K562 (cell line): ENCODE data around the gene HEXIM2. TPM values are rescaled to one million over a fixed set of nuclear protein-coding genes. Genes with fewer than 3 reads are reported as not detected.
A peak's percentile ranks its signal among the peaks of the same experiment; 100 is the strongest.

ENCODE experiments used
- ARID3B ChIP-seq: fragments of 250-450 bp; sonication (Bioruptor Pico); IDR thresholded peaks from 2 replicates; pipeline ENCODE4 v1.4.0; 2020; ENCODE audit warnings: borderline replicate concordance
- CEBPB ChIP-seq: fragments of 450-650 bp; IDR thresholded peaks from 2 replicates; pipeline ENCODE4 v1.6.1; 2016; ENCODE audit warnings: missing genetic modification characterization, missing compliant biosample characterization
- CREB3 ChIP-seq: fragments of 450-650 bp; conservative IDR thresholded peaks from 2 replicates; pipeline ENCODE4 v1.6.1; 2016; ENCODE audit warnings: missing genetic modification characterization, low read depth, mild to moderate bottlenecking, missing compliant biosample characterization, moderate library complexity
- DACH1 ChIP-seq: fragments of 450-650 bp; IDR thresholded peaks from 2 replicates; pipeline ENCODE4 v1.6.1; 2018; ENCODE audit not compliant: partially characterized antibody
- DMBX1 ChIP-seq: fragments of 250-450 bp; sonication (Bioruptor Pico); IDR thresholded peaks from 2 replicates; pipeline ENCODE4 v1.8.0; 2022; ENCODE audit warnings: inconsistent platforms, mild to moderate bottlenecking, moderate library complexity, borderline replicate concordance
- ETV1 ChIP-seq: fragments of 450-650 bp; conservative IDR thresholded peaks from 2 replicates; pipeline ENCODE4 v1.6.1; 2016; ENCODE audit warnings: missing genetic modification characterization, control low read depth, low read depth, missing compliant biosample characterization
- FOXA3 ChIP-seq, 2 experiments: fragments of 450-650 bp in 1 of 2; sonication (generic) in 1 of 2; formaldehyde crosslinking; IDR thresholded peaks in 1 of 2; conservative IDR thresholded peaks in 1 of 2; 2 replicates each; pipeline versions ENCODE4 v1.4.0 to v1.8.0; 2020 to 2022; ENCODE audit warnings: mild to moderate bottlenecking in 2 of 2, missing genetic modification reagents in 1 of 2
- HDGF ChIP-seq: fragments of 450-650 bp; IDR thresholded peaks from 2 replicates; pipeline ENCODE4 v1.6.1; 2016
- HOXB6 ChIP-seq: fragments of 250-450 bp; sonication (Bioruptor Pico); IDR thresholded peaks from 2 replicates; pipeline ENCODE4 v1.5.1; 2022; ENCODE audit warnings: mild to moderate bottlenecking, borderline replicate concordance
- KDM4B ChIP-seq, 2 experiments: fragments of 450-650 bp in 1 of 2; sonication (generic) in 1 of 2; IDR thresholded peaks; 2 replicates each; pipeline ENCODE4 v1.6.1; 2016 to 2017; ENCODE audit warnings: borderline replicate concordance in 2 of 2, antibody characterized with exemption in 1 of 2, low read depth in 1 of 2, mild to moderate bottlenecking in 1 of 2
- MED1 ChIP-seq: sonication (generic); formaldehyde crosslinking; IDR thresholded peaks from 2 replicates; pipeline ENCODE4 v1.8.1; 2023; ENCODE audit warnings: missing genetic modification reagents, borderline replicate concordance
- MITF ChIP-seq: IDR thresholded peaks from 2 replicates; pipeline ENCODE4 v1.6.1; 2014; ENCODE audit warnings: antibody characterized with exemption
- MTA3 ChIP-seq: fragments of 450-650 bp; formaldehyde crosslinking; IDR thresholded peaks from 2 replicates; pipeline ENCODE4 v1.6.1; 2017; ENCODE audit warnings: mild to moderate bottlenecking, borderline replicate concordance
- NBN ChIP-seq: fragments of 450-650 bp; IDR thresholded peaks from 2 replicates; pipeline ENCODE4 v1.6.1; 2016; ENCODE audit warnings: low read depth, mild to moderate bottlenecking
- POLR2B ChIP-seq: fragments of 450-650 bp; IDR thresholded peaks from 2 replicates; pipeline ENCODE4 v1.6.1; 2018; ENCODE audit warnings: low read depth; ENCODE audit not compliant: partially characterized antibody
- POLR2G ChIP-seq: fragments of 200-400 bp; formaldehyde crosslinking; IDR thresholded peaks from 2 replicates; pipeline ENCODE4 v1.6.1; 2017; ENCODE audit warnings: low read depth, mild to moderate bottlenecking, antibody characterized with exemption, low read length, moderate library complexity
- SMARCA5 ChIP-seq: fragments of 450-650 bp; IDR thresholded peaks from 2 replicates; pipeline ENCODE4 v1.6.1; 2016
- TBP ChIP-seq: optimal IDR thresholded peaks from 2 replicates; pipeline ENCODE3; 2011; ENCODE audit warnings: low read depth, low read length, improper control_type of control experiment
- ZBTB8A ChIP-seq: fragments of 450-650 bp; IDR thresholded peaks from 2 replicates; pipeline ENCODE4 v1.6.1; 2018; ENCODE audit warnings: mild to moderate bottlenecking, moderate library complexity; ENCODE audit not compliant: partially characterized antibody
- ZKSCAN8 ChIP-seq: fragments of 200-800 bp; sonication (Bioruptor generic); IDR thresholded peaks from 2 replicates; pipeline ENCODE4 v1.6.1; 2016; ENCODE audit warnings: missing genetic modification characterization, missing compliant biosample characterization
- ZNF24 ChIP-seq: fragments of 450-650 bp; IDR thresholded peaks from 2 replicates; pipeline ENCODE4 v1.6.1; 2016
- ZNF3 ChIP-seq: fragments of 250-450 bp; sonication (Bioruptor Pico); IDR thresholded peaks from 2 replicates; pipeline ENCODE4 v1.5.0; 2021; ENCODE audit warnings: mild to moderate bottlenecking, moderate library complexity
- polyA plus RNA-seq, 8 experiments: library from polyadenylated mRNA; depleted of rRNA in 4 of 8; stranded (reverse) in 5 of 8; unstranded in 3 of 8; fragments of >200 nt; fragmentation: Nextera tagmentation in 2 of 8; fragmentation: Illumina TruSeq in 1 of 8; extraction: Ambion mirVana in 2 of 8; extraction: Trizol in 1 of 8; gene quantifications; 2 replicates each; pipeline versions ENCODE4 v1.2.1 to v1.2.3, GENCODE V29; 2011 to 2014; ENCODE audit warnings: inconsistent platforms in 1 of 8, missing spikeins in 1 of 8
- total RNA-seq, 7 experiments: library from RNA; depleted of rRNA in 6 of 7; stranded (reverse); fragments of >200 nt in 6 of 7; fragmentation: Illumina TruSeq in 2 of 7; extraction: Trizol in 2 of 7; gene quantifications; 2 replicates each; pipeline versions ENCODE4 v1.2.1 to v1.2.3, GENCODE V29; 2011 to 2021; ENCODE audit warnings: low replicate concordance in 1 of 7
- TF ChIP-seq, protein P1 (sequence below): fragments of 450-650 bp; formaldehyde crosslinking; IDR thresholded peaks from 2 replicates; pipeline ENCODE4 v1.4.0; 2022; ENCODE audit warnings: mild to moderate bottlenecking, moderate library complexity

HEXIM2 gene
- total and polyA plus RNA-seq, 9 of the 15 experiments (the other 6 are each of a cell fraction or from before 2014, with no cell fraction given) = 0.69 to 3.4 (median 1.1) TPM; not detected in 2

DNA sequence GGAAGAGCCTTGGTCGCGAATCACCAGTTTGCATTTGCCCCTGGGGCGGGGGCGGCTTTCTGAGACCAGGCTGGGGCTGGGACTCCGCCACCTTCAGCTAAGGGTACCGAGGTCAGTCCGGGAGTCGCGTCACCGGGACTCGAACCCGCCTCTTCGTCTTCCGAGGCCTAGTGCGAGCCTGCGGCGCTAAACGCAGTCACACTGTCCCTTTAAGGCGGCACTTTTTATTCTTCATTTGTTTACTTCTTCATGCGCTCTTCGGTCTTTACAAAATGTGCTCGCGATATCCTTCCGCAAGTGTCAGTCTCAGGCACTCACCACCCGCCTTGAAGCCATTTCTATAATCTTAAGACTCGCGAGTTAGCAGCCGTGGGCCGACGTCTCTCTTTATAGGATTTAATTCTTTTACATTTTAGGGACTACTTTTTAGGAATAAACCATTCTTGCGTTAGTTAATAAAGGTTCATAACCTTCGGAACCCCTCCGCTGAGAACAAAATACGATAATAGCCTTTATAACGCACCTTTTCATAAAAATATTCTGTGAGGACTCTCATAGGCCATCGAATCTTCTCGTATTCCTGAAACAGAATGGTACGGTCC lies 14.0 kb upstream of the HEXIM2 start (continued):
- TF ChIP-seq CREB3 (tag) = no peak
- TF ChIP-seq ETV1 = no peak; the same call in 1 of the 2 replicates
- TF ChIP-seq POLR2G = peak; percentile 51; the same call in 1 of the 2 replicates
- TF ChIP-seq SMARCA5 = no peak
- TF ChIP-seq ZNF3 (CRISPR knock-in tag) = no peak
- no peak for TF ChIP-seq MTA3
- TF ChIP-seq POLR2B = no peak
- no peak for TF ChIP-seq TBP
- peak; percentile 62; the same call in 1 of the 2 replicates for TF ChIP-seq DMBX1 (CRISPR knock-in tag)
- no peak for TF ChIP-seq MED1
- TF ChIP-seq FOXA3 (CRISPR knock-in tag; conservative IDR thresholded peaks at IDR 0.05 in 1 of 2, IDR thresholded peaks at IDR 0.05 in 1 of 2) = peak; percentile 88 to 94
- no peak for TF ChIP-seq CEBPB
- no peak for TF ChIP-seq MITF
- no peak for TF ChIP-seq ZBTB8A
- no peak for TF ChIP-seq KDM4B (IDR thresholded peaks at IDR 0.05; ENCODE audit: borderline replicate concordance in 2 of 2, low read depth in 1 of 2)
- TF ChIP-seq, protein P1, sequence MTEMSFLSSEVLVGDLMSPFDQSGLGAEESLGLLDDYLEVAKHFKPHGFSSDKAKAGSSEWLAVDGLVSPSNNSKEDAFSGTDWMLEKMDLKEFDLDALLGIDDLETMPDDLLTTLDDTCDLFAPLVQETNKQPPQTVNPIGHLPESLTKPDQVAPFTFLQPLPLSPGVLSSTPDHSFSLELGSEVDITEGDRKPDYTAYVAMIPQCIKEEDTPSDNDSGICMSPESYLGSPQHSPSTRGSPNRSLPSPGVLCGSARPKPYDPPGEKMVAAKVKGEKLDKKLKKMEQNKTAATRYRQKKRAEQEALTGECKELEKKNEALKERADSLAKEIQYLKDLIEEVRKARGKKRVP (CRISPR knock-in tag) = no peak
- TF ChIP-seq ZNF24 = no peak; the same call in 1 of the 2 replicates
- TF ChIP-seq ZKSCAN8 = no peak
- no peak for TF ChIP-seq ARID3B (CRISPR knock-in tag)
- no peak for TF ChIP-seq HDGF
- no peak for TF ChIP-seq DACH1
- no peak; the same call in 1 of the 2 replicates for TF ChIP-seq HOXB6 (CRISPR knock-in tag)
- peak; percentile 97 for TF ChIP-seq NBN
